LNCAP (cell line): ENCODE measurements around the gene UGT2B10.

Experiments
- TF ChIP-seq, protein P1 (sequence below): fragments of 450-650 bp; IDR thresholded peaks from 2 replicates; pipeline ENCODE4 v1.5.1; 2017; ENCODE audit warnings: mild to moderate bottlenecking

Gene UGT2B10

GRCh38 chr4:68817386-68817785 is 1.6 kb downstream of the UGT2B10 start:
- TF ChIP-seq, protein P1, sequence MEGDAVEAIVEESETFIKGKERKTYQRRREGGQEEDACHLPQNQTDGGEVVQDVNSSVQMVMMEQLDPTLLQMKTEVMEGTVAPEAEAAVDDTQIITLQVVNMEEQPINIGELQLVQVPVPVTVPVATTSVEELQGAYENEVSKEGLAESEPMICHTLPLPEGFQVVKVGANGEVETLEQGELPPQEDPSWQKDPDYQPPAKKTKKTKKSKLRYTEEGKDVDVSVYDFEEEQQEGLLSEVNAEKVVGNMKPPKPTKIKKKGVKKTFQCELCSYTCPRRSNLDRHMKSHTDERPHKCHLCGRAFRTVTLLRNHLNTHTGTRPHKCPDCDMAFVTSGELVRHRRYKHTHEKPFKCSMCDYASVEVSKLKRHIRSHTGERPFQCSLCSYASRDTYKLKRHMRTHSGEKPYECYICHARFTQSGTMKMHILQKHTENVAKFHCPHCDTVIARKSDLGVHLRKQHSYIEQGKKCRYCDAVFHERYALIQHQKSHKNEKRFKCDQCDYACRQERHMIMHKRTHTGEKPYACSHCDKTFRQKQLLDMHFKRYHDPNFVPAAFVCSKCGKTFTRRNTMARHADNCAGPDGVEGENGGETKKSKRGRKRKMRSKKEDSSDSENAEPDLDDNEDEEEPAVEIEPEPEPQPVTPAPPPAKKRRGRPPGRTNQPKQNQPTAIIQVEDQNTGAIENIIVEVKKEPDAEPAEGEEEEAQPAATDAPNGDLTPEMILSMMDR = no peak

DNA sequence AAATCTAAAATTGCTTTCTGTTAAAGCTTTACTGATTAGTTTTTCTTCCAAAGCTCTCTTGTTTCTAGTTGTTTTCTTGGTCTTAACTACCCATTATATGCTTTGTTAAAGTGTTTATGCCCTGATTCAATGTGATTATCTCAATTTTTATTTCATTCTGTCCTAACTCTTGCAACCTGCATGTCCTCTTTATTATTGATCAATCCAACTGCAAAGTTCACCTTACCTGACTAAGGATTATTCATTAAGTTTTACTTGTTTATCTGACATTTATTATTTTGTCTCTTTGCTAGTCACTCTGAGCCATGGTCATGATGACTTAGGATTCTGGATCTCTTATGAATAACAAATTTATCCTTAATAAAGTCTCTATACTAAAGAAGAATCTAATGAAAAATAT is 15.8 kb downstream of the UGT2B10 start:
- TF ChIP-seq, protein P1 = no peak

DNA sequence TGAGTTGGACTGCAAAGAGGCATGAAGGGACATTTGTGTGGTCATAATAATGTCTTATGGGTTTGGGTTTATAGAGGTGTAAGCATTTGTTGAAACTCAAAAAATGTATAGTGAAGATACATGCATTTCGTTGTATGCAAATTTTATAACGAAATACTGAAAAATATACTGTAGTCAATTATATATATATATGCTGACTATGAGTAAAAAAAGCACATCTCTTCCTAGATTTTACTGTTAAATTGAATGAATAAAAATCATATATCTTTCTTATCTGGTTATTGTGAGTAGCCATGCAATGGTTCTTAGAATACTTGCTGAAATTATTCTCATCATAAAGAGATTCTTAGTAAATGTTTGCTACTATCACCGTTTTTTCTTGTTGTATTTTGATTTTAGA is 34.5 kb downstream of the UGT2B10 start:
- TF ChIP-seq, protein P1 = no peak

- TF ChIP-seq, protein P1 = no peak
Measured at GRCh38 chr4:68855771-68856170, 40.0 kb downstream of the UGT2B10 start.

DNA sequence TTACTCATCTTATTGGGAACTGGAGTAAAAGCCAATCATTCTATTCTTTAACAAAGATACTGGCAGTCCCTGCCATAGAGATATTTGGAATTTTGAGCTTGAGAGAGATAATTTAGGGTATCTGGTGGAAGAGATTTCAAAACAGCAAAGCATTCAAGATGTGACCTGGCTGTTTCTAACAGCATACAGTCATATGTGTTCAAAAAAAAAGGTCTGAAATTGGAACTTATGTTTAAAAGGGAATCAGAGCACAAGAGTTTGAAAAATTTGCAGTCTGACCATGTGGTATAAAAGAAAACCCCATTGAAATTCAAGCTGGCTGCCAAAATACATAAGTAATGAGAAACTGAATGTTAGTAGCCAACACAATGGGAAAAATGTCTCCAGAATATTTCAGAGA is 42.2 kb downstream of the UGT2B10 start:
- TF ChIP-seq, protein P1 = no peak

DNA sequence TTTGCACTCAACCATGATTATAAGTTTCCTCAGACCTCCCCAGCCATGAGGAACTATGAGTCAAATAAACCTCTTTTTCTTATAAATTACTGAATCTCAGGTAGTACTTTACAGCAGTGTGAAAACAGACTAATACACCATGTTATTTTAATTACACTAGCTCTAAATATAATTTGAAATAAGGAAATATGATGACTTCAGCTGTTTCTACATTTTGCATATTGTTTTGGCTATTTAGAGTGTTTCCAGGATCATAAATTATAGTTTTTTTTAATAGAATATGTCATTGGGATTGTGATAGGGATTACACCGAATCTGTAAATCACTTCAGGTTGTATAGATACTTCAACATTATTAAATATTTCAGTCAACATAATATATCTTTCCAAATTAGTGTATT is 43.9 kb downstream of the UGT2B10 start:
- TF ChIP-seq, protein P1 = no peak

- TF ChIP-seq, protein P1 = no peak
Measured at GRCh38 chr4:68861057-68861456, 45.3 kb downstream of the UGT2B10 start.

DNA sequence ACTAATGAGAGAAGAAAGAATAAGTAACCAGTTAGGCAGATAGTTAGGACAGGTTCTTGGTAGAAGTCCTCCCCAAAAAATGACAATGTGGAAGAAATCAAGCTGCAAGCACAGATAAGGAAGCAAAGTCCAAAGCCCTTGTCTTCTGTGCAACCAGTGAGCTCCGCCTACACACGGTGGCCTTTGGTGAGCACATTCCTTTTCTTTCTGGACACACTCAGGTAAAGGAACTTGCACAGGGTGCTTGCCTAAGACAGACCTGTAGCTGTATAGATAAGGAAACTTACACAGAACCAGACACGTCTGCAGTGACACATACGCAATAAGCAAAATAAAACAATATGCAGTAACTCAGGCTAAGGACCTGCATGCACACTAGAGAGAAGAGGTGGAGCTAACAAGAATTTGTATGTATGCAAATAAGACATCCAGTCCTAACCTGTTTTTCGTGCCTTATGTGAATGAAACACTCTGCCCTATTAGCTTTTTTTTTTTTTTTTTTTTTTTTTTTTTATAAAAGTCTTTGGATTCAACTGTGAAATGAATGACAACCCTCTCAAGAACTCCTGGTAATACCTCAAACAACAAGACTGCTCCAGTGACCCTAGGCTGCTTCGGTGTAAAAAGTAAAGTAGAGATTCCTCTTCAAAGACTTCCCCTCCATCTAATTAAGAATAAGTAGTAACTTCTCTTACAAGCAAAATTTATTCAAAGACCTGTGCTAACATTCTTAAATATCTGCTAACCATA is 48.8 kb downstream of the UGT2B10 start:
- TF ChIP-seq, protein P1 = no peak
